MM.1S (cell line): Measurements from ENCODE around the gene FBXL7.

Source experiments
- EZH2 ChIP-seq: fragments of 300-600 bp; sonication (generic); optimal IDR thresholded peaks from 2 replicates; pipeline ENCODE3; 2017; ENCODE audit warnings: low read depth, mild to moderate bottlenecking, antibody characterized with exemption, low read length, mixed read lengths
- EZH2phosphoT487 ChIP-seq: fragments of 300-600 bp; sonication (generic); IDR thresholded peaks from 2 replicates; pipeline ENCODE4 v1.6.1; 2018; ENCODE audit warnings: antibody characterized with exemption, low read length
- TF ChIP-seq, protein P1 (sequence below): fragments of 300-600 bp; sonication (generic); IDR thresholded peaks from 2 replicates; pipeline ENCODE4 v1.5.1; 2016; ENCODE audit warnings: antibody characterized with exemption, low read length, mixed read lengths

DNA sequence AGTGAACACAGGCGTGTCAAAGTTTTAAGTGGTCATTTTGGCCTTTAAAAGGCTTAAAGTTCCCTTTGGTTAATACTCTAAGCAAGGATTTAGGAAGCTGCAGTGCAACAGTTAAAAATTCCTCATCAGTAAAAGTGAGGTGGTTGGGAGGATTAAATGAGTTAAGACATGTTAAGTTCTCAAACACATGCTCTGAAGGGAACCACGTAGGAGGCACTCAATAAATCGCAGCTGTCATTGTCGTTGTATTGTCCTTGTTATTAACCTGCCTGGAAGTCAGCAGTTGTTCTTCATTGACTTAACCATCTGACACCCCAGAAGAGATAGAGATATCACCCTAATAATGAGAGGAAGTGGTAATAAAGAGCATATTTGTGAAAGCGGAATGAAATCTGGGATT is 432.1 kb downstream of the FBXL7 start:
- TF ChIP-seq, protein P1, sequence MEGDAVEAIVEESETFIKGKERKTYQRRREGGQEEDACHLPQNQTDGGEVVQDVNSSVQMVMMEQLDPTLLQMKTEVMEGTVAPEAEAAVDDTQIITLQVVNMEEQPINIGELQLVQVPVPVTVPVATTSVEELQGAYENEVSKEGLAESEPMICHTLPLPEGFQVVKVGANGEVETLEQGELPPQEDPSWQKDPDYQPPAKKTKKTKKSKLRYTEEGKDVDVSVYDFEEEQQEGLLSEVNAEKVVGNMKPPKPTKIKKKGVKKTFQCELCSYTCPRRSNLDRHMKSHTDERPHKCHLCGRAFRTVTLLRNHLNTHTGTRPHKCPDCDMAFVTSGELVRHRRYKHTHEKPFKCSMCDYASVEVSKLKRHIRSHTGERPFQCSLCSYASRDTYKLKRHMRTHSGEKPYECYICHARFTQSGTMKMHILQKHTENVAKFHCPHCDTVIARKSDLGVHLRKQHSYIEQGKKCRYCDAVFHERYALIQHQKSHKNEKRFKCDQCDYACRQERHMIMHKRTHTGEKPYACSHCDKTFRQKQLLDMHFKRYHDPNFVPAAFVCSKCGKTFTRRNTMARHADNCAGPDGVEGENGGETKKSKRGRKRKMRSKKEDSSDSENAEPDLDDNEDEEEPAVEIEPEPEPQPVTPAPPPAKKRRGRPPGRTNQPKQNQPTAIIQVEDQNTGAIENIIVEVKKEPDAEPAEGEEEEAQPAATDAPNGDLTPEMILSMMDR = no peak
- TF ChIP-seq EZH2 (no peak), EZH2phosphoT487 (no peak)
